Heart left ventricle (tissue), 16 donors: ENCODE results near the gene TBX4. TPM values are rescaled to one million over a fixed set of nuclear protein-coding genes. Genes with fewer than 3 reads are reported as not detected.
A peak's percentile ranks its signal among the peaks of the same experiment; 100 is the strongest.

Experiments used
- ATAC-seq, 4 donors: fragments of 200-7000 bp; cut with Tn5 transposase; one replicate each; pipeline ENCODE4 v1.9.1; 2020 to 2022; ENCODE audit warnings: moderate library complexity in 4 of 4, mild to moderate bottlenecking in 3 of 4, moderate number of reproducible peaks in 1 of 4
- DNase-seq, 5 donors: peaks; one replicate each; pipeline ENCODE4 v3.0.0-alpha.2; 2020
- H3K27ac ChIP-seq, 12 donors: fragments of 200-600 bp; sonication (generic) in 4 of 12; one replicate each; pipeline versions ENCODE4 v1.5.0 to v1.8.0; 2016 to 2022; ENCODE audit warnings: mild to moderate bottlenecking in 2 of 12
- H3K27me3 ChIP-seq, 9 donors: fragments of 200-600 bp; sonication (generic) in 2 of 9; one replicate each; pipeline versions ENCODE4 v1.5.1 to v1.8.0; 2016 to 2022; ENCODE audit warnings: mild to moderate bottlenecking in 3 of 9
- H3K36me3 ChIP-seq, 9 donors: fragments of 200-600 bp; sonication (generic) in 2 of 9; one replicate each; pipeline versions ENCODE4 v1.5.0 to v1.8.0; 2018 to 2022; ENCODE audit warnings: mild to moderate bottlenecking in 2 of 9
- H3K4me1 ChIP-seq, 12 donors: fragments of 200-600 bp; sonication (generic) in 4 of 12; one replicate each; pipeline versions ENCODE4 v1.5.0 to v1.8.0; 2016 to 2022; ENCODE audit warnings: mild to moderate bottlenecking in 3 of 12
- H3K4me3 ChIP-seq, 12 donors: fragments of 200-600 bp; sonication (generic) in 4 of 12; one replicate each; pipeline versions ENCODE4 v1.5.0 to v1.8.0; 2017 to 2022; ENCODE audit warnings: mild to moderate bottlenecking in 9 of 12, moderate library complexity in 4 of 12
- H3K9me3 ChIP-seq, 12 donors: fragments of 200-600 bp; sonication (generic) in 4 of 12; one replicate each; pipeline versions ENCODE4 v1.5.0 to v1.8.0; 2016 to 2022; ENCODE audit warnings: mild to moderate bottlenecking in 1 of 12
- POLR2A ChIP-seq, 2 donors: fragments of 450-650 bp; IDR thresholded peaks; one replicate each; pipeline ENCODE4 v1.6.1; 2017; ENCODE audit warnings: antibody characterized with exemption in 2 of 2, mild to moderate bottlenecking in 2 of 2, moderate library complexity in 2 of 2
- WGBS, 4 donors: extraction: QIAGEN DNeasy Blood & Tissue Kit in 2 of 4; methylation state at CpG; one replicate each; pipeline versions ENCODE4 v1.1.5 to v1.1.7; 2013 to 2018; 5-methylcytosine and 5-hydroxymethylcytosine counted together
- intact Hi-C, 10 donors: fragments of 100-400 bp; cut with DNase I; formaldehyde crosslinking; loops; one replicate each; pipeline versions ENCODE4 v1.11.1 to v1.14.2; 2022
- polyA plus RNA-seq, 2 donors: library from polyadenylated mRNA; stranded (reverse); fragments of 200-250 nt; gene quantifications; one replicate each; pipeline ENCODE4 v1.2.3, GENCODE V29; 2013
- total RNA-seq, 9 donors: library from RNA; depleted of rRNA in 2 of 9; stranded (reverse); fragments of >200 nt in 2 of 9; fragmentation: NEBNext Ultra II Directional in 3 of 9; extraction: Animal tissue kit (Norgen Biotek cat#: 25700) in 3 of 9; gene quantifications; one replicate each; pipeline versions ENCODE4 v1.1.0 to v1.2.4, GENCODE V29; 2016 to 2023
- TF ChIP-seq, protein P1 (sequence below), 12 donors: fragments of 200-600 bp; sonication (generic) in 4 of 12; IDR thresholded peaks; one replicate each; pipeline versions ENCODE4 v1.5.0 to v1.8.0; 2018 to 2022; ENCODE audit warnings: antibody characterized with exemption in 12 of 12, mild to moderate bottlenecking in 5 of 12
- donor health status: ischemic (EF 13 %, LVEDD 7.1; RV severe dilation, severe dysfunction).
- donor health status: healthy with polysubstance abuse.
- donor health status: DM: no; HTN: yes; CAD: no.
- donor health status: DM: no; HTN: no; CAD: no.
- donor health status: ischemic (EF 25% LVEDD 6.9; RV normal size, moderate dysfunction).
- donor health status: ischemic (EF 25% LVEDD 5.7; RV mildly dilated, moderate dysfunction).
- donor health status: healthy.
- donor health status: DM: yes; HTN: yes; CAD: no.
- donor health status: ischemic (EF 35%, LVEDD 5.7; RV mildly dilated, moderate dysfunction).
- donor health status: nonischemic (EF 11% LVEDD 7.7; RV severe dilation, severe dysfunction).
- donor health status: DM: yes; HTN: yes; CAD: no.
- donor health status: PGD.
- donor health status: ischemic (EF 29% LVEDD 5.4; RV normal size, mild dysfunction).
- donor health status: nonischemic (EF 23%, LVEDD 6.1; RV moderate dilation, normal function).

The TBX4 gene
- total and polyA plus RNA-seq, 11 donors: 0.07 to 0.29 (median 0.10) TPM; not detected in 7

DNA sequence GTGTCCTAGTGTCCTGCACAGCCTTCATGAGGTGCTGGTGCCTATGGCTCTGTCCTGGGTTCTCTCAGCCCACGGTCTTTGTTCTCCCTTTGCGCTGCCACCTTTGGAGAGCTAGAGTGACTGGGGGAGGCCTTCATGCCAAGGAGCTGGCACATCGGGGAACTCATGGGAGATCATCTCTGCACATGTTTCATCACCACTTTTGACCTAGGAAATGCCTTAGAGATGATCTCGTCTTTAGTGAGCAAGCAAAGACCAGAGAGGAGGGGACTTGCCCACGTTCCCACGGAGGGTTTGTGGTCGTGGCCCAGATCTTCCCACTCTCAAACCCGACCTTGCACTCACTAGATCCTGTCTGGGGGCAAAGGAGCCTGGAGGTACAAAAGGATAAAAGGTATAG lies 23.5 kb downstream of the TBX4 start:
- H3K27me3 ChIP-seq: peaks cover 0 to 40% (median 11%) of the 10 kb centered on the region in 9 donors
- H3K4me1 ChIP-seq: peaks cover 0 to 3% (median 0%) of the 10 kb centered on the region in 12 donors
- H3K36me3 ChIP-seq: no peaks in the 10 kb centered on the region
- intact Hi-C loops: no loop called here
- DNase-seq: peak in 1 of 5 donors; percentile 5
- no peak overlapping the region for H3K27ac ChIP-seq
- no peaks in the 10 kb centered on the region for H3K9me3 ChIP-seq
- 66 to 69% (median 69%) methylated on average over 8 of the region's 8 CpGs for WGBS, 4 donors
- no peak for ATAC-seq
- TF ChIP-seq, protein P1, sequence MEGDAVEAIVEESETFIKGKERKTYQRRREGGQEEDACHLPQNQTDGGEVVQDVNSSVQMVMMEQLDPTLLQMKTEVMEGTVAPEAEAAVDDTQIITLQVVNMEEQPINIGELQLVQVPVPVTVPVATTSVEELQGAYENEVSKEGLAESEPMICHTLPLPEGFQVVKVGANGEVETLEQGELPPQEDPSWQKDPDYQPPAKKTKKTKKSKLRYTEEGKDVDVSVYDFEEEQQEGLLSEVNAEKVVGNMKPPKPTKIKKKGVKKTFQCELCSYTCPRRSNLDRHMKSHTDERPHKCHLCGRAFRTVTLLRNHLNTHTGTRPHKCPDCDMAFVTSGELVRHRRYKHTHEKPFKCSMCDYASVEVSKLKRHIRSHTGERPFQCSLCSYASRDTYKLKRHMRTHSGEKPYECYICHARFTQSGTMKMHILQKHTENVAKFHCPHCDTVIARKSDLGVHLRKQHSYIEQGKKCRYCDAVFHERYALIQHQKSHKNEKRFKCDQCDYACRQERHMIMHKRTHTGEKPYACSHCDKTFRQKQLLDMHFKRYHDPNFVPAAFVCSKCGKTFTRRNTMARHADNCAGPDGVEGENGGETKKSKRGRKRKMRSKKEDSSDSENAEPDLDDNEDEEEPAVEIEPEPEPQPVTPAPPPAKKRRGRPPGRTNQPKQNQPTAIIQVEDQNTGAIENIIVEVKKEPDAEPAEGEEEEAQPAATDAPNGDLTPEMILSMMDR (IDR thresholded peaks at IDR 0.05): no peak
- no peak for TF ChIP-seq POLR2A (IDR thresholded peaks at IDR 0.05)
- H3K4me3 ChIP-seq: no peak overlapping the region

DNA sequence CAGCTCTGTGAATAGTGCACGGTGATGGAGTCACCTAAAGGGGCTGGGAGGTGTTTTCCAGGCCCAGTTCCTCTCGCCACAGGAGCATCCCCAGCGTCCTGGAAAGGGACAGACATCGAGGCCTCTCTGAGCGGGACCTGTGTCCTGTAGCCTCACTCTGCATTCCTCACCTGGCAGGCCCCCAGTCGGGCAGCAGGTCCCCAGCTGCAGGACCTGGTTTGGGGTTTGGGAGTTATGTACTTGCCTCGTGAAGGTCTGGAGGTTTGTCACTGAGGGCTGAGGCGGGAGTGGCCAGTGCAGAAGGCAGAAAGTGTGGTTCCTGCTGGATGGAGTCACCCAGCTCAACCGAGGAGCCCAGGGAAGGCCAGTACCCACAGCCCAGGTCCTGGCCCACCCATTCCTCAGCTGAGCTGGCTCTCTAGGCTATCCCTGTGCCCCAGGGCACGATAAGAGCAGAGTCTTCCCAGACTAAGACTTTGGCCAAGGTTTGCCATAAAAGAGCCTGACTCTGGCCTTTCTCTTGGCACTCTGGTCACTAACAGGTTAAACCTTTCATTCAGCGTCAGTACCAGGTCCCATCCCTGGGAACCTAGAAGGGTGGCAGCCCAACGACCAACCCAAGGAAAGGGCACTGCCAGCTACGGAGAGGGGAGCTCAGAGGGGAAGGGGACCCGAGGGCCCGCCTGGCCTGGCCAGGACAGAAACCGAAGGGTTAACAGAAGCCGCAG lies 24.4 kb downstream of the TBX4 start:
- TF ChIP-seq, protein P1 (IDR thresholded peaks at IDR 0.05): no peak
- no peak for TF ChIP-seq POLR2A (IDR thresholded peaks at IDR 0.05)
- Histone ChIP-seq H3K27ac (no peak overlapping the region), H3K27me3 (peaks cover 0 to 40% (median 11%) of the 10 kb centered on the region in 9 donors), H3K4me3 (no peak overlapping the region), H3K36me3 (no peaks in the 10 kb centered on the region), H3K9me3 (no peaks in the 10 kb centered on the region), H3K4me1 (peaks cover 0 to 3% (median 0%) of the 10 kb centered on the region in 12 donors)
- DNase-seq: peak in 1 of 5 donors; percentile 18
- WGBS, 4 donors: 50 to 52% (median 51%) methylated on average over 14 to 17 of the region's 17 CpGs
- no peak for ATAC-seq
- intact Hi-C loops: no loop called here

DNA sequence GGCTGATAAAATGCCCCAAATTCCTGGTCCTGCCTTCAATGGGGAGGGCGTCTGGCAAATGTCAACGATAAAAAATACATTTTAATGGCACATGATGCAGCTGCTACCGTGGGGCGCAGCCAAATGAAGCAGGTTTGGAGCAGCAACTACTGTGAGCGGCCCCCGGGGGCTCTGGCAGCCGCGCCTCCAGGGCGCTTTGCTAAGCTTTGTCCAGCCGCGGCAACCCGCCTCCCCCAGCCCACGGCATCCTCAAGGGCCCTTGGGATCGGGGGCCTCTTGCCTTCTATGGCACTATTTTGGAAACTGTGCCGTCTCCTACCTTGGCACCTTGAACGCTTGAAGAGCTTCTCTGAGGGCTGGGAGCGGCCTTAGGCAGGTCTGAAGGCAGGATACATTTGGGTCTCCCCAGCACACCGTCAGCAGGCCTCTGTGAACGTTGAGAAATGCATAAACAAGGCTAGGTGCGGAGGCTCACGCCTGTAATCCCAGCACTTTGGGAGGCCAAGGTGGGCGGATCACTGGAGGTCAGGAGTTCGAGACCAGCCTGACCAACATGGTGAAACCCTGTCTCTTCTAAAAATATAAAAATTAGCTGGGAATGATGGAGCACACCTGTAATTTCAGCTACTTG lies 25.1 kb downstream of the TBX4 start:
- WGBS, 4 donors: 30 to 44% (median 39%) methylated on average over 18 to 23 of the region's 23 CpGs
- H3K36me3 ChIP-seq: no peaks in the 10 kb centered on the region
- no peaks in the 10 kb centered on the region for H3K9me3 ChIP-seq
- intact Hi-C loops: no loop called here
- peaks cover 0 to 40% (median 11%) of the 10 kb centered on the region in 9 donors for H3K27me3 ChIP-seq
- H3K27ac ChIP-seq: no peak overlapping the region
- peaks cover 0 to 3% (median 0%) of the 10 kb centered on the region in 12 donors for H3K4me1 ChIP-seq
- no peak overlapping the region for H3K4me3 ChIP-seq
- no peak for TF ChIP-seq POLR2A (IDR thresholded peaks at IDR 0.05)
- TF ChIP-seq, protein P1 (IDR thresholded peaks at IDR 0.05): no peak
- no peak for ATAC-seq
- DNase-seq: peak in 1 of 5 donors; percentile 9

DNA sequence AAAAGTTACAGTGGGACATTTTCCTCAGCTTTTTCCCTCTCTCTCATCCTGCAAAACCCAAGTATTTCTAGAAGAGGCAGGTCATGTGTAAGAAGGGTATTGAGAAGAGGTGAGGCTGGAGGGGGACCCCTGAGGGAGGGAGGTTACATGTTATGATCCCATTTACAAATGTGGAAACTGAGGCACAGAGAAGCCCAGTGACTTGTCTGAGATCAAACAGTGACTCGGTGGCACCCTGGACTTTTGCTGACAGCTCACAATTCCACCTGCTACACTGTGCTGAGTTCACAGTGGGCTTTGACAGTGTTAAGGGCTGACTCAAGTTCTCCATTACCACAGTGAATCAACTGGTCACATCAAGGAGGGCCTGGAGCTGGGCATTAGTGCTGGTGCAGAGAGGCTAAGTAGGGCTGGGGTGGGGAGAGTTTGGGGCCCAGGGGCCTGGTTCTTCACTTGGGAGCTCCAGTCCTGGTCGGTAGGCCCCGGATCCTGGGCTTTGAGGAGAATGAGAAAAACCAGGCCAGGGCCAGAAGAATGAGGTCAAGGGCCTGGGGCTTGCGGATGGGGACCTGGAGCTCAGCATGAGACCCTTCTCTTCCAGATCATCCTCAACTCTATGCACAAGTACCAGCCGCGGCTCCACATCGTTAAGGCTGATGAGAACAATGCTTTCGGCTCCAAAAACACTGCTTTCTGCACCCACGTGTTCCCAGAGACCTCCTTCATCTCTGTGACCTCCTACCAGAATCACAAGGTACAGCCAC lies 26.0 kb downstream of the TBX4 start:
- H3K36me3 ChIP-seq: no peaks in the 10 kb centered on the region
- DNase-seq (peak in 1 of 5 donors; percentile 5), ATAC-seq (no peak)
- WGBS, 4 donors: 87 to 90% (median 89%) methylated on average over 9 of the region's 9 CpGs
- peaks cover 0 to 3% (median 0%) of the 10 kb centered on the region in 12 donors for H3K4me1 ChIP-seq
- no peak overlapping the region for H3K27ac ChIP-seq
- H3K9me3 ChIP-seq: no peaks in the 10 kb centered on the region
- H3K4me3 ChIP-seq: no peak overlapping the region
- TF ChIP-seq, protein P1 (IDR thresholded peaks at IDR 0.05): no peak
- TF ChIP-seq POLR2A (IDR thresholded peaks at IDR 0.05): no peak
- peaks cover 0 to 40% (median 11%) of the 10 kb centered on the region in 9 donors for H3K27me3 ChIP-seq
- intact Hi-C loops: no loop called here
